ENCODE measurements around the gene MCCD1.

MCCD1 gene

GRCh38 chr6:31546339-31546957 is 17.7 kb downstream of the MCCD1 start, which contains the start of gene ATP6V1G2 (continued):
- TF ChIP-seq TRIM28 (IDR thresholded peaks at IDR 0.05; ENCODE audit: borderline replicate concordance, low read length) (peak; percentile 81; the same call in 1 of the 2 replicates), ZBTB49 (tag by site-specific recombination; IDR thresholded peaks at IDR 0.05; ENCODE audit: low read depth) (no peak), ZEB2 (tag by site-specific recombination; IDR thresholded peaks at IDR 0.05) (peak; percentile 85; the same call in 1 of the 2 replicates), ZSCAN30 (tag by site-specific recombination; IDR thresholded peaks at IDR 0.05) (peak; percentile 97; the same call in 1 of the 2 replicates), INSM2 (tag by site-specific recombination; IDR thresholded peaks at IDR 0.05) (no peak), ZBTB48 (tag by site-specific recombination; IDR thresholded peaks at IDR 0.05) (no peak; the same call in 1 of the 2 replicates), BCL11A (tag by site-specific recombination; IDR thresholded peaks at IDR 0.05; ENCODE audit: low read depth) (no peak), ZNF677 (tag by site-specific recombination; IDR thresholded peaks at IDR 0.05) (no peak), ZNF837 (tag by site-specific recombination; IDR thresholded peaks at IDR 0.05) (no peak), ZNF473 (tag by site-specific recombination; IDR thresholded peaks at IDR 0.05) (no peak), ZNF548 (tag by site-specific recombination; IDR thresholded peaks at IDR 0.05) (no peak)

- ChIA-PET CTCF (interaction anchor here (0.5 to 13.9 kb wide), 22 partner anchors 15 to 696 kb away, joined by 3 to 431 read pairs (median 5); partner anchors contain the start of genes APOM, LST1, LTB and MICB), POLR2A (interaction anchor here (0.6 to 3.1 kb wide), 27 partner anchors 9 to 316 kb away, joined by 3 to 20 read pairs (median 4); partner anchors contain the start of genes BAG6, C6orf47, GPANK1 and HSPA1B)
- H3K4me1 ChIP-seq (ENCODE audit: control insufficient read depth, insufficient read depth, low read length): peaks cover 2% of the 10 kb centered on the region; the same call in 1 of the 2 replicates
- H3K27ac ChIP-seq (ENCODE audit: extremely low read depth, low read depth, low read length): peak within 1 kb of the TSS; percentile 50
- peaks cover 20 to 38% of the 10 kb centered on the region in 2 experiments; a peak in 2 of 3 replicates for H3K36me3 ChIP-seq (ENCODE audit: control insufficient read depth in 2 of 2, insufficient read depth in 1 of 2, low read length in 2 of 2)
- H3K4me3 ChIP-seq (ENCODE audit: low read depth, low read length): peak within 1 kb of the TSS; percentile 47
- H3K9me3 ChIP-seq (ENCODE audit: control insufficient read depth, insufficient read depth, low read depth, low read length): no peaks in the 10 kb centered on the region
- TF ChIP-seq ZNF311 (tag by site-specific recombination; IDR thresholded peaks at IDR 0.05; ENCODE audit: borderline replicate concordance): no peak
- TF ChIP-seq ZFP37 (tag by site-specific recombination; IDR thresholded peaks at IDR 0.05): 0 out of 2 replicates have a peak, but pooled peaks have one; percentile 35
- peak; percentile 55 for TF ChIP-seq ZNF239 (tag by site-specific recombination; IDR thresholded peaks at IDR 0.05)
- peak; percentile 92 for TF ChIP-seq ZFP69B (tag by site-specific recombination; IDR thresholded peaks at IDR 0.05)
- peak; percentile 87 for TF ChIP-seq ZBTB48 (tag by site-specific recombination; IDR thresholded peaks at IDR 0.05)
- TF ChIP-seq, protein P1, sequence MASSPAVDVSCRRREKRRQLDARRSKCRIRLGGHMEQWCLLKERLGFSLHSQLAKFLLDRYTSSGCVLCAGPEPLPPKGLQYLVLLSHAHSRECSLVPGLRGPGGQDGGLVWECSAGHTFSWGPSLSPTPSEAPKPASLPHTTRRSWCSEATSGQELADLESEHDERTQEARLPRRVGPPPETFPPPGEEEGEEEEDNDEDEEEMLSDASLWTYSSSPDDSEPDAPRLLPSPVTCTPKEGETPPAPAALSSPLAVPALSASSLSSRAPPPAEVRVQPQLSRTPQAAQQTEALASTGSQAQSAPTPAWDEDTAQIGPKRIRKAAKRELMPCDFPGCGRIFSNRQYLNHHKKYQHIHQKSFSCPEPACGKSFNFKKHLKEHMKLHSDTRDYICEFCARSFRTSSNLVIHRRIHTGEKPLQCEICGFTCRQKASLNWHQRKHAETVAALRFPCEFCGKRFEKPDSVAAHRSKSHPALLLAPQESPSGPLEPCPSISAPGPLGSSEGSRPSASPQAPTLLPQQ (tag by site-specific recombination; IDR thresholded peaks at IDR 0.05): peak; percentile 93
- TF ChIP-seq ZNF518A (tag by site-specific recombination; conservative IDR thresholded peaks at IDR 0.05; ENCODE audit: low read depth): peak; percentile 90
- peak; percentile 98 for TF ChIP-seq KLF1 (tag by site-specific recombination; IDR thresholded peaks at IDR 0.05)
- TF ChIP-seq SP3 (tag by site-specific recombination; IDR thresholded peaks at IDR 0.05): peak; percentile 99
- peak; percentile 86 for TF ChIP-seq ZXDB (tag by site-specific recombination; IDR thresholded peaks at IDR 0.05)
- TF ChIP-seq ZNF747 (tag by site-specific recombination; IDR thresholded peaks at IDR 0.05): no peak
- no peak for TF ChIP-seq ZNF658 (tag by site-specific recombination; IDR thresholded peaks at IDR 0.05)
- TF ChIP-seq KLF10 (tag by site-specific recombination; IDR thresholded peaks at IDR 0.05): peak; percentile 92
- peak; percentile 51; the same call in 1 of the 2 replicates for TF ChIP-seq ZNF610 (tag by site-specific recombination; IDR thresholded peaks at IDR 0.05; ENCODE audit: borderline replicate concordance)
Measured at GRCh38 chr6:31546958-31547726, 18.4 kb downstream of the MCCD1 start, which contains the start of gene NFKBIL1. Gene NFKBIL1, plus strand, starts transcription at chr6:31547608. Its CDS starts 87 bp downstream, at chr6:31547695.
